GM12872 (cell line): ENCODE results near the gene OPCML.

Source experiments
- TF ChIP-seq, protein P1 (sequence below): IDR thresholded peaks from 3 replicates; pipeline ENCODE4 v1.5.1; 2011; ENCODE audit warnings: low read depth, mild to moderate bottlenecking, low read length, moderate library complexity; ENCODE audit not compliant: insufficient read depth

OPCML gene

DNA sequence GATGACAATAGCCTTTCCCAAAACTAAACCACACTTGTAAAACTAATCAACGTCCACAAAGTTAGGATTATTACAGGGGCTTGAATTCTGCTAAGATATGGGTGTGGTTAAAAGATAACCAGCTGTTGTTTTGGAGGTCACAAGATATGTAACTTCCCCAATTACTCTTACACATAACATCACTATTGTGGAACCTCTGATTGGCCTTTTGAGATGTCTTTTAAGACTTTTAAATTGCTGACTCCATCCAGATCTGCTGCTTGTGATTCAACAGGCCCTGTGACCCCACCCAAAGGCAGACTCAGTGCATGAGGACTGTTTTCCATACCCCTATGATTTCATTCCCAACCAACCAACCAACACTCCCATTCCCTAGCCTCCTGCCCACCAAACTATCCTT is 893.9 kb downstream of the OPCML start:
- TF ChIP-seq, protein P1, sequence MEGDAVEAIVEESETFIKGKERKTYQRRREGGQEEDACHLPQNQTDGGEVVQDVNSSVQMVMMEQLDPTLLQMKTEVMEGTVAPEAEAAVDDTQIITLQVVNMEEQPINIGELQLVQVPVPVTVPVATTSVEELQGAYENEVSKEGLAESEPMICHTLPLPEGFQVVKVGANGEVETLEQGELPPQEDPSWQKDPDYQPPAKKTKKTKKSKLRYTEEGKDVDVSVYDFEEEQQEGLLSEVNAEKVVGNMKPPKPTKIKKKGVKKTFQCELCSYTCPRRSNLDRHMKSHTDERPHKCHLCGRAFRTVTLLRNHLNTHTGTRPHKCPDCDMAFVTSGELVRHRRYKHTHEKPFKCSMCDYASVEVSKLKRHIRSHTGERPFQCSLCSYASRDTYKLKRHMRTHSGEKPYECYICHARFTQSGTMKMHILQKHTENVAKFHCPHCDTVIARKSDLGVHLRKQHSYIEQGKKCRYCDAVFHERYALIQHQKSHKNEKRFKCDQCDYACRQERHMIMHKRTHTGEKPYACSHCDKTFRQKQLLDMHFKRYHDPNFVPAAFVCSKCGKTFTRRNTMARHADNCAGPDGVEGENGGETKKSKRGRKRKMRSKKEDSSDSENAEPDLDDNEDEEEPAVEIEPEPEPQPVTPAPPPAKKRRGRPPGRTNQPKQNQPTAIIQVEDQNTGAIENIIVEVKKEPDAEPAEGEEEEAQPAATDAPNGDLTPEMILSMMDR: no peak

GRCh38 chr11:132636523-132636922 is 895.8 kb downstream of the OPCML start:
- TF ChIP-seq, protein P1: no peak

GRCh38 chr11:132632641-132633124 is 899.6 kb downstream of the OPCML start:
- TF ChIP-seq, protein P1: no peak

- TF ChIP-seq, protein P1: no peak
Measured at GRCh38 chr11:132631989-132632388, 900.3 kb downstream of the OPCML start.

- TF ChIP-seq, protein P1: no peak
Measured at GRCh38 chr11:132627981-132628380, 904.3 kb downstream of the OPCML start.

DNA sequence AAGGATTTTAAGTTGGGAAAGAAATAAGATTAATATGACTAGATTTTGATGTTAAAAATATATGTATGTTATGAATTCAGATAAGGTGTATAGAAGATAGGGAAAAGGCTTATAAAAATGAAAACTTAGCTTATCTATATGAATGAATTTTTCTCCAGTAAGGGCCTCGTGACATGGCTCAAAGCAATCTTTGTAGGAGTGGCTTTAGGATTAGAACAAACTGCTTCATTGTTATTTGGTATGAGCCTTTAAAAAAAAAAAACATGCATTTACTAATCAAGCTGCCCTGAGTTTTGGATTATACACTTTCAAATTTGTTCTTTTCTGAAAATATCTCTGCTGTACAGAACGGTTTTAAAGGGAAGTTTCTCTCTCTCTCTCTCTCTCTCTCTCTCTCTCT is 905.9 kb downstream of the OPCML start:
- TF ChIP-seq, protein P1: no peak

- TF ChIP-seq, protein P1: no peak
Measured at GRCh38 chr11:132623511-132623910, 908.8 kb downstream of the OPCML start.
